MV-4-11 (cell line): Measurements from ENCODE around the gene ADI1.
A peak's percentile ranks its signal among the peaks of the same experiment; 100 is the strongest.

Source experiments
- DNase-seq: peaks from one replicate; lab custom pipeline; 2025; lab: John Stamatoyannopoulos, UW

ADI1 gene, protein sequence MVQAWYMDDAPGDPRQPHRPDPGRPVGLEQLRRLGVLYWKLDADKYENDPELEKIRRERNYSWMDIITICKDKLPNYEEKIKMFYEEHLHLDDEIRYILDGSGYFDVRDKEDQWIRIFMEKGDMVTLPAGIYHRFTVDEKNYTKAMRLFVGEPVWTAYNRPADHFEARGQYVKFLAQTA

DNA sequence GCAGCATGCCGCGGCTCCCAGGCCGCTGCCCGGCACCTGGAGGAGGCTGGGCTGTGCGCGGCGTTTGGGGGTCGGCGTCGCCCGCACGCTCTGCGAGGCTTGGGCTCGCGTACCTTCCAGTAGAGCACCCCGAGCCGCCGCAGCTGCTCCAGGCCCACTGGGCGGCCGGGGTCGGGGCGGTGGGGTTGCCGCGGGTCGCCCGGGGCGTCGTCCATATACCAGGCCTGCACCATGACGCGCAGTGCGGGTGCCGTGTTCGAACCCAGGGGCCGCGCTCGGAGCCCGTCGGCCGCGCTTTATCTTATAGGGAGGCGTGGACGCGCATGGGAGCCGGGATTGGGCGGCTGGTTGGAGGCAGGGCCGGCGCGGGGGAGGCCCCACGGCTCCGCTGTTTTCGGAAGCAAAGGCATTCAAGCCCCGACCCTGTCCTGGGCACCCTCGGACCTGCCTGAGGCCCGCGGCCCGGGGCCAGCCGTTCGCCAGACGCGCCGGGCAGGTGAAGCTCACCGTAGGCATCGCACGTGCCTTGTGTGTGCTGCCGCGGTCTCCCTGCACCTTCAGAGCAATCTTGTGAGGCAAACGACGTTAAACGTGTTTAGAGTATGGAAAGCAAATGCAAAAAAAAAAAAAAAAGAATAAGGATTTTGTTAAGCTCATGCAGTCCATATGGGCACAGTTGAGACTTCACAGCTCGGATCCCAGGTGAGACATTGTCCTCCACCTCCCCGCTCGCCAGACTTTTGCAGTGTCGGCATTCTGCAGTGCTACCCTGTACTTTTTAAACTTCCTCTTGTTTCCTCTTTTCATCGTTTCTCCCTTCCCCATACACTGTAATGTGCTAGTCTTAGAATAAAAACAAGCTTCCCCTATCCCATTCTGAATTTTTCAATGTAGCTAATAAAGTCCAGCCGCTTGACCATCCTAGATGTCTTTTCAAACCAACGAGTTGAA lies at the start of gene ADI1:
Gene ADI1 (minus strand): TSS at position 277 of the 951 bp plus-strand sequence. CDS start 44 bp downstream, at position 233.
- DNase-seq = peak; percentile 76

DNA sequence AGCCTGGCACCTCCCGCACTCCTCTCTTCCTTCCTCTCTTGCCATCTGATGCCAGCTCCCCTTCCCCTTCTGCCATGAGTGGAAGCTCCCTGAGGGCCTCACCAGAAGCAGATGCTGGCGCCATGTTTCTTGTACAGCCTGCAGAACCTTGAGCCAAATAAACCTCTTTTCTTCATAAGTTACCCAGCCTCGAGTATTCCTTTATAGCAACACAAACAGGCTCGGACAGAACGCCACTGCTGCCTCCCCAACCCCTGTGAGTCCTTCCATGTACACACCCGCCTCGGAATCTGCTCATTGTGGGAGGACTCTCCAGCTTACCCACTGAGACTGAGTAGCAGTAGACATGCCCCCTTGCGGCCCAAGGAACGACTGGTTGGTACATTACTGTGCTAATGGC lies 47.5 kb upstream of the ADI1 start:
- DNase-seq = no peak

DNA sequence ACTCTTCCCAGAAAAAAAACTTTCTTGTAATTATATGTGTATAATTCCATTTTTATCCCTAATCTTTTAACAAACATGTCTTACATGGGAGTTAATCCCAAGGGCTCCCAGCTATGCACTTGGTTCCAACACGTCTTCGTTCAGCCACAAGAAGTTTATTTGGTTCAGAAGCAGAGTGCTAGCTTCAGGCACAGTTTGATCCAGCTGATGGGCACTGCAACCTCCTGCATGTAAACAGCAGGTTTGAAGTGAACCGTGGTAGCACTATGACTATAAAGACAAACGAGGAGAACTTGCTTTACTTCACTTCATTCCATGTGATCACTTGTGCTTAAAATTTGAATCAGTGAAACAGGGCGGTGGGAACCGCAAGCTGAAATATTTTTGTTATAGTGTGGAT lies 45.8 kb upstream of the ADI1 start:
- DNase-seq = no peak

DNA sequence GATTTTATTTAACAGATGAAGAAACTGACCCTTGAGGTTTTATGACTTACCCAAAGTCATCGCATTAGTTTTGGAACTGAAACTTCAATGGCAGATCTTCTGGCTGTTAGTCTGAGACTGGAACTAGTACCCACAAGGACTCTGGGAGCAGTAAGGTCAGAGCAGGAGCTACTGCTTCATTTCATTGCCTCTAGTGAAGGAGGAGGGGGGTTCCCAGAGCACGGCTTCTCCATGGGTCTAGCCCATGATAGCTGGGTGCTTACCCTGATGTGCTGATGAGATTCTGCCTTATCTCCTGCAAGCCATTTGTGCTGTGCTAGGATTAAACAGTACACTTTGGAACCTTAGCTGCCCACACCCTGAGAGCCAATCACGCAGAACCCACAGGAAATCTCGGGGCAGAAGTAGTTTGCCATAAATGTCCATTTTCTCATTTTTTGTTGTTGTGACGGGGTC lies 44.2 kb upstream of the ADI1 start:
- DNase-seq = peak; percentile 6

DNA sequence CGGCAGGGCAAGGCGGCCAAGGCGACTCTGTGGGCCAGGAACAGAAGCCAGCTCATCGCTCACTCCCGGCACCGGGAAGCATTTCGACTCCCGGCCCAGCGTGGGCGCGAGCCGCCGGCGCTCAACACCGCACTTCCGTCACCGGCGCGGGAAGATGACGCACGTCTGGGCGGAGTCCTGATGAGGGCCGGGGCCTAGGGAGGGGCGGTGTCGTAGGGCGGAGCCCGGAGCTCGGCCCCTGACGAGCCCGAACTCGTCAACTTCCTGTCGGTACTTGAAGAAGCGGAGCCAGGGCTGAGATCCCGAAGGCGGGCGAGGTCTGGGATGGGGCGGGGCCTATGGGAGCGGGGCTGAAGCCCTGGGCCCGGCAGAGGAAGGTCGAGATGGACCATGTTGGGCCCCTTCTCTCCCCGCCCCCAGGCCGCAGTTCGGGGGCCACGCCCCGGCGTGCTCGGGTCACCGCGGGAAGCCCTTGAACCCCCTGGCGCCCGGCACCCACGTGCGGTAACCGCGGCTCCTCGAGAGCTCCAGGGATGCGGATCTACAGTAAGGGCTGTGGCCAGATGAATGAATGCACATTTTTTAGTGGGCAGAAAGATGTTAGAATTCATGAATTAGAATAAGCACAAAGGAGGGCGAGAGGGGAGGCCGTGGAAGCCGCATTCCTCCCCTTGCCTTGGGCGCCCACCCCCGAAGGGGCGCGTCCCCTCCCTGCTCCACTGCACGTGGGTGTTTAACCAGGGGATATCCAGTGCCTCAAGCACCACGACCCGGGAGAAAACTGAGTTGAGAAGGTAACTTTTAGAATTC lies 39.1 kb upstream of the ADI1 start, which contains the start of gene RNASEH1:
Gene RNASEH1 (minus strand): TSS at position 129 of the 810 bp plus-strand sequence. CDS start 73 bp downstream, at position 56.
- DNase-seq = peak; percentile 98

DNA sequence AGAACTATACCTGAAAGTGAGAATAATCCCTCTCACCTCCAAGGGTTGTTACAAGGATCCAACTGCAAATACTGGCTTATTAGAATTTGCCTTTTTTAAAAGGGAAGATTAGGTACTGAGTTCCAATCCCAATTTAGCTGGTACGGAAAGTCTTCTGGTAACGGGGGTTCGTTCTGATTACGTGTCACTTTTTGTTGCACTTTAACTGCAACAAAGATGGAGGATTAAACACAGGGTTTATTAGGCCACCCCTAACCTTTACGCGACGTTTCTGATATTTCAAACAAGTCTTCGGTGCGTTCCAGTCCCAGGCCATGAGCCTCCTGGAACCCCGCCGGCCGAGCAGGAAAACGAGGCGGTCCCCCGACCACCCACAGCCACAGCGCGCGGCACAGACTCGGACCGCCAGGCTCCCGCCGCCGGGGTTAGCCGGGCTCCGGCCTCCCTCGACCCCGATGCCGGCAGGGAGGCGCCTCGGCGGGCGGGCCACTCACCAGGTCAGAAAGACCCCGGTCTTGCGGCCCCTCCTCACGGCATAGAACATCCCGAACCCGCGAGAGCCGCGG lies 38.4 kb upstream of the ADI1 start:
- DNase-seq = no peak

DNA sequence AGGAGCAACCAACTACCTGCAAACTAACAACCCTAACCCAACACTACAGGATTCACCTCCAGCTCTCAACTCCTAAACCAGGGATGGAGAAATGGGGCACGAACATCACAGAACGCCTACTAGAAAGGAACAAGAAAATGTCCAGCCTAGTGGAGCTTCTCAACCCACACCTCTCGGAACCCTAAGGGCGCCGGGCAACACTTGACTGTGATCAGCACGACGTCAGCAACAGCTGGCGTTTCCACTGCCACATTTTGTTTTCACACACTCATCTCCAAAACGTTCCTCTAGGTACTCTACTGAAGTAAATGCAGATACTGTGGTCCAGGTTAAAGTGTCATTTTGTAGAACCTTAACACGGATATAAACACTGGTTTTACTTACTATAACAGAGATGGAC lies 34.6 kb upstream of the ADI1 start:
- no peak for DNase-seq

DNA sequence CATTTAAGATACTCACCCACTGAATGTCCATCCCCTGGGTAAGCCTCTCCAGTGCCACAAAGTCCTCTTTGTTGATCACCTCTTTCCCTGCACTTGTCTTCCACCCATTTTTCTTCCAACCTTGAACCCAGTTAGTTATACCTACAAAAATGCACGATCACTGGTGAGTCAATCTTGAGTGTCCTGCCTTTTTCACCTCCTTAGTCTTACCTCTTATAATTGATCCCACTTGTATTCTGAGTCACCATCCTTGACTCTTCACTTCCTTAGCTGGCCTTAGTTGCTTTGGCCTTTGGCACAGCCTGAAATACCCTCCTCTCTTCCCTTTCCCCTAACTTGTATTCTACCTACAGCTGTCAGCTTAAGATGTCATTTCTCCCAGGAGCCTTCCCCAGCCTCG lies 28.6 kb upstream of the ADI1 start:
- DNase-seq = no peak

DNA sequence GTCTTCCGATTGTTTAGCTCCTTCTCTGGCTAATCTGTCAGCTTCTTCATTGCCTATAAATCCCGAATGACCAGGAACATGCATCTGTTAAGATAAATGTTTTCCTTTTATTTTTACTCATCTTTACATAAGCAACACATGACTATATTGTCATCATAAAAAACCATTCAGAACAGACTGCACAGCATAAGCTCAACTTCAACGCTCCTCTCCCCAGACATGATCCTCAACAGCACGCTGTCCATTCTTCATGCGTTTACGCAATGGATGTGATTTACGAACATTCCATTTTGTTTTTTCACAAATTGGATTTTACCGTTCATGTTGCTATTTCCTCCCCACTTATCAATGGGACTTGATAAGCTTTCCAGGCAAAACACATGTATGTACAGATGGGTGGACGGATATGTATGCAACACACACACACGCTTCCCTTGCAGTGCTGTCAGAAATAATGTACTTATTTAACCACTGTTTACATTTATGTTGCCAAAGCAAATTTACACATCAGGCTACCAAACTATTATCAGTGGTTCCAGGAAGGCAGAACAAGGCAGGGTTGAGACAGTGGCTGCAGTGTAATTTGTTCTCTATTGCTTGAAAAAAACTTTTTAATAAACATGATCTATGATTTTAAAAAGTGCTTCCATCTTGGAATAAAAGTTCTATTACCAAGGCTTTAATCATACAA lies 26.6 kb upstream of the ADI1 start:
- no peak for DNase-seq

DNA sequence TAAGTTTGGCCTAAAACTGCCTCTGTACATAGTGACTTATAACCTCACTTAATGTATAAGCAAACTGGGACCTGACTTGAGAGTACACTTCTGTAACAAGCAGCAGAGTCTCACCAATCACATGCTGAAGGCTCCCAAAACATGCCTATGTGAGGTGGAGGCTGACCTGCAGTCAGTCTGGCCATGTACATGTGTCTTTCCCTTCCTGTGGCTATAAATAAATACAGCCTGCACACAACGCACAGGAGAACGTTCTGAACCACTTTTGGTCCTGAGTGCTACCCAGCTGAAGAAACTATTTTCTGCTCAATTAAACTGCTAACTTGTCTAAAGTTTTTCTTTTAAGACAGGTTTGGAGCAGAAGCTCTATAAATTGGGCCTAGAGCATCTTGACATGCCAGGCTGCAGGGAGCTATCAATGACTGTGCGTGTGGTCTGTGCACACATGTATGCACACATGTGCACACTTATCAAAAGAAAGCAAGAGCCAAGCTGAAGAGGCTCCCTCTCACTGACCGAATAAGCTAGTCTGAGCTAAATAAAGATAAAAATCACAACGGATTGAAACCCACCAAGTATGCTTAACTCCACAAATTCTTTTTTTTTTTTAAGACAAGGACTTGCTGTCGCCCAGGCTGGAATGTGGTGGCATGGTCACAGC lies 23.8 kb upstream of the ADI1 start:
- no peak for DNase-seq

DNA sequence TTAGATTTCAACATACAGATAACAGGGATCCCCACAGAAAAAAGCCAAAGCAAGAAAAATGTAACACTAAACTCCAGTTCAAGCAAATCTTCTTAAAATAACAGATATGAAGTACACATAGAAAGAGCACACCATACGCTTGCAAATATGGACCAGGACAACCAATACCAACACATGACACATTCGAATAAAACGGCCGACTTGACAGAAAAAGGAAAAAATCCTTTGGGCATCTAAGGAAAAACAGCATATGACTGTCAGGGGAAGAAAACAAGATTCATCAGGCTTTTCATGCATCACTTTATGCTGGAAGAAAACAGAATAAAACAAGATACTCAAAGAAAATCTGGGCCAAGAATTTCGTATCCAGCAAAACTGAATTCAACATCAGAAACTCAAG lies 22.8 kb upstream of the ADI1 start:
- DNase-seq = no peak

DNA sequence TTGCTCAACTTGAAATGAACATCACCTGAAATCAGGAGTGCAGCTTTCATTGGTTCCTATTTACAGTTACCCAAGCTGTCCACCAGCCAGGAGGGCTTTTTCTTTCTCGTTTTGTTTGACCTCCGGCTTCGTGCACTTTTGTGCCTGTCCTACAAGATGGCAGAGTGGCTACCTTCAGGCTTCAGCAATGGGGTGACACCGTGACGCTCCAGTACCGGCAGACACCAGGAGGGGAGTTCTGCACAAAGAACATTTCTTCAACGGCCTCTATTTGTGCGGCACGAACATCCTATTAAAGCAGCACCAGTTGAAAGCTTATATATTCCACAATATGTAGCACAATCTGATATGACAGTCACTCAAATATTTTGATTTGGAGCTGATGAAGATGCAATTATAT lies 20.5 kb upstream of the ADI1 start:
- no peak for DNase-seq

DNA sequence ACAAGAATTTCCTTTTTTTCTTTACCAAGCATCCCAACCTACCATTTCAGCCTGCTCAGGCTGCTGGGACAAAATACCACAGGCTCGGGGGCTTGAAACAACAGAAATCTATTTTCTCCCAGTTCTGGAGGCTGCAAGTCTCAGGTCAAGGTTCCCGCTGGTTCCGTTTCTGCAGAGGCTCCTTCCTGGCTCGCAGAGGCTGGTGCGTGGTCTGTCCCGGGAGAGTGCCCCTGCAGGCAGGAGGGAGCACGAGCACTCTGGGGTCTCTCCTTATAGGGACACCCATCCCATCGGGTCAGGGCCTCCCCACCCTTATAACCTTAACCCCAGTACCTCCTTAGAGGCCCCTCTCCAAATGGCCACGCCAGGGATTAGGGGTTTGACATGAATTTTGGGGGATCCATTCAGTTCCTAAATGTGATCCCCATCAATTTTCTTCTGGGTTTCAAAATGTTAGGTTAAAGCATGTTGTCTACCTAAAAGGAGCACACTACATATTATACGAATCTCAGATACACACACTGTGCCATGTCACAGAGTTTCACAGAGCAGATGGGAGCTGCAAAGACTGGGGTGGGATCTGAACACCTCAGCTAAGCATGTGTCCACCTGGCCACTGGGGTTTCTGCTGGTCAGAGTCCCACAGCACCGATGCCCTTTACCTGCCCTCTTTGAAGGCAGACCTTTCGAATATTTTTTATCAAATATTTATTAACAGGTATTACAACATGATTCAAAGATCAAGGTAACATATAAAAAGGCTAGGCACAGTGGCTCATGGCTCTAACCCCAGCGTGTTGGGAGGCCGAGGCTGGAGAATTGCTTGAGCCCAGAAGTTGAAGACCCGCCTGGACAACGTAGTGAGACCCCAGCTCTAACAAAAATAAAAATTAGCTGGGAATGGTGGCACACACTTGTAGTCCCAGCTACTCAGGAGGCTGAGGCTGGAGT lies 17.6 kb upstream of the ADI1 start:
- peak; percentile 58 for DNase-seq

DNA sequence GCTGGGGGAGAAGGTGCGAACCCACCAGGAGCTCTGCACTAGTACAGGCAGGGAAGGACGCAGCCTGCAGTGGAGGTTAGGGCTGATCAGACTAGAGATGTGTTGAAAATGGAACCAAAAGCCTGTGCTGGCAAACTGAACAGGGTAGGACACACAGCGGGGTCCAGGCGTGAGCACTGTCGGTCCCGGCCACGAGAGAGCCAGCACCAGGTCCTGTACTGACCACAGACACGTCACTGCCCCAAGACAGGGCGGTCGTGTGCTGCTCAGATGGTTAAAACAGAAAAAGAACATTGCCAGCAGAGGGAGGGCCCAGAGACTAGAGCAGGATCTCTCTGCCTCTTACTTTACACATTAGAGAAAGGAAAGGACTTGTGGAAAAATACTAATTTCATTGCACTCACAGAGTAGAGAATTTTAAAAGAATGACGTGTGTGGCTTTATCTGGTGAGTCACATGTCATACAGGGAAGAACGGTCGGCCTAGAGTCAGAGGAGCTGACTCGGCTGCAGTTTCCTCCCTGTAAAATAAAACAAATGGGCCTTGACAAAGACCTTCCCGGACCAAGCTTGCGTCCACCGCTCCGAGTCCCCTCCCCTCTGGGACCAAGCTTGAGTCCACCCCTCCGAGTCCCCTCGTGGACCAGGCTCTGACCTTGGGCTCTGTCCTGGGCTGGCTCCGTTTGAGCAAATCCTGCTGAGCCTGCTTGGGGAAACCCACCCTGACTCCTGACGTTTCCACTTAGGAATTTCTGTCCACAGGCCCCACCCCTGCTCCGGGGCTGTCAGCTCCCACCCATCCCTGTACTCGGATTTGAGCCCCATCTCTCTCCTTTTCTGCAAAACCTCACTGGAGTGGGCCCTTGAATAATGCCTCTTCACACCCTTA lies 16.7 kb upstream of the ADI1 start:
- peak; percentile 58 for DNase-seq

DNA sequence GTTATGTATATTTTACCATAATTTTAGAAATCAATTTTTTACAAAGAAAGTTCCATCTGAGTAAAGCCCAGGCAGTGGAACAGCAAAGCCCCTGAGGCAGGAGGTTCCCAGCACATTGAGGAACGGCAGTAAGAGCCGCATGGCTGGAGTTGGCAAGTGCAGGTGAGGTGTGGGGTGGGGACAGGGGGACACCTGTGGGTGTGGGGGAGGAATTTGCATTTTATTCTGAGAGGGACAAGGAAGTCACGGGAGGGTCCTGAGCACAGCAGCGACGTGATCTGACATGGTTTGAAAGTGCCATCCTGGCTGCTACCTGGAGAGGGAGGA lies 16.1 kb upstream of the ADI1 start:
- no peak for DNase-seq

DNA sequence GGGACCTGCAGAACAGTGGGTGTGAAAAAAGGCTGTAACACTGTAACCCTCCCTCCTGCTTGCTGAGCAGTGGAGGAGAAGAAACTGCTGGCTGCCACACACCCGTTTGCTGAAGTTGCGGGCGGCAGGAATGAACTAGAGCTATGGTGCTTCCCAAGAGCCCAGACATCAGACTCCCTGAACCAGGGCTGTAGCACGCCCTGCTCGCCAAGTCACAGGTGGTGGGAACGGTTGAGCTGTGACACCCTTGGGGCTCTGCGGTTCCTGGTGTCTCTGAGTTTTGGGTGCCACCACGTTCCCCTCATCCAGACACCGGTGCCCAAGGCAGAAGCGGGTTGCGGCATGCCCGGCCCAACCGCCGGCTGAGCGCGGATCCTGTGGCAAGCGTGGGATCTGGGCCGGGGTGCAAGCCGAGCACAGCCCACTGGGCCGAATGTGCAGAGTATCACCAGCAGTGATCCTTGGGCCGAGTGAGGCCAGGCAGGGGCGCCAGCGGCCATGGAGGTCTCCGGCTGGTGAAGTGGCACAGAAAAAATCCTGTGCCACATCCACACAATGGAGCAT lies 15.0 kb upstream of the ADI1 start:
- no peak for DNase-seq

DNA sequence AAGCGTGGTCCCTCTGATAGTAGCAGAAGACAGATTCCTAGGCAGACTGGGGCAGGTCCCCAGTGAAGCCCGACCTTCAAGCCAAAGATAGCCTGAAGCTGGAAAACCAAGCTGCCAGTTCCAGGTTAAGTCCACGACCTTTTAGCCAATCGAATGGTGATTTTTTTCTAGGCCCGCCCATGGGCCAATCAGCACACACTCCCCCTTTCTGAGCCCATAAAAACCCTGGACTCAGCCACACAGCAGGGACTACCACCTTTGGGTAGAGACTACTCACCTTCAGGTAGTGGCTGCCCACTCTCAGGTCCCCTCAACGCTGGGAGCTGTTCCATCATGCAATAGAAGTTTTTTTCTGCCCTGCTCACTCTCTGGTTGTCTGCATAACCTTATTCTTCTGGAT lies 14.5 kb upstream of the ADI1 start:
- no peak for DNase-seq

DNA sequence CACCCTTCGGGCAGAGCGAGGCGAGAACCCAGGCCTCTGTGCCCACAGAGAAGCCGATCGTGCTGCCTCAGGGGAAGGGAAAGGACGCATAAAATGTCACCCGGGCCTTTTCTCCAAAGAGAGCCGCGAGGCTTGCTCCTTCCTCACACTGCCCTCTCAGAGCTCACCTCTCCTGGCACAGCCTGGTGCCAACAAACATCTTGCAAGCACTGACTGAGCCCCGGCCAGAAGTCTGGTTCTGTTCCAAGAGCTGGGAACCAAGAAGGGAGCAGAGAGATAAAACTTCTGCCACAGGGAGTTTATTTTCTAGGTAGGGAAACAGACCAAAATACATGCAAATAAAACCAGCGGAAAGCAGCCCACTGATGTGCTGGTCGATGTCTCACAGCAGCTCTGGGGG lies 13.6 kb upstream of the ADI1 start:
- DNase-seq = no peak
